Bronchial epithelial cell (primary cell): Measurements from ENCODE around the gene ZNF484. TPM values are rescaled to one million over a fixed set of nuclear protein-coding genes. Genes with fewer than 3 reads are reported as not detected.
"Not testable (repeated sequence)": the region's sequence is repeated elsewhere in the genome, so short reads cannot be mapped to it uniquely, and the experiment has no call there.

Experiments
- DNase-seq: peaks from one replicate; pipeline ENCODE4 v3.0.0-alpha.2; 2010; ENCODE audit warnings: low read depth
- FAIRE-seq: peaks from 2 replicates; lab custom pipeline; 2011; peaks lifted over from hg19 to GRCh38; lab: Jason Lieb, UNC
- H3K27me3 ChIP-seq: 2 replicates; pipeline ENCODE4 v1.5.1; 2011; ENCODE audit warnings: low read length; ENCODE audit not compliant: control insufficient read depth, insufficient read depth
- H3K36me3 ChIP-seq: 2 replicates; pipeline ENCODE4 v1.5.1; 2011; ENCODE audit warnings: low read length; ENCODE audit not compliant: control insufficient read depth, insufficient read depth
- H3K4me3 ChIP-seq: 2 replicates; pipeline ENCODE4 v1.5.1; 2011; ENCODE audit warnings: mild to moderate bottlenecking, low read depth, low read length, control low read depth
- total RNA-seq: library from RNA; depleted of rRNA; stranded (reverse); fragments of >200 nt; gene quantifications from 2 replicates; pipeline ENCODE4 v1.2.1, GENCODE V29; 2014
- TF ChIP-seq, protein P1 (sequence below): IDR thresholded peaks from 2 replicates; pipeline ENCODE4 v1.5.1; 2011; ENCODE audit warnings: mild to moderate bottlenecking, moderate library complexity, low read length, control low read depth, inconsistent platforms; ENCODE audit not compliant: insufficient read depth, severe bottlenecking

Gene ZNF484
- total RNA-seq, 1 donor from 2014 or later: 9.2 TPM

DNA sequence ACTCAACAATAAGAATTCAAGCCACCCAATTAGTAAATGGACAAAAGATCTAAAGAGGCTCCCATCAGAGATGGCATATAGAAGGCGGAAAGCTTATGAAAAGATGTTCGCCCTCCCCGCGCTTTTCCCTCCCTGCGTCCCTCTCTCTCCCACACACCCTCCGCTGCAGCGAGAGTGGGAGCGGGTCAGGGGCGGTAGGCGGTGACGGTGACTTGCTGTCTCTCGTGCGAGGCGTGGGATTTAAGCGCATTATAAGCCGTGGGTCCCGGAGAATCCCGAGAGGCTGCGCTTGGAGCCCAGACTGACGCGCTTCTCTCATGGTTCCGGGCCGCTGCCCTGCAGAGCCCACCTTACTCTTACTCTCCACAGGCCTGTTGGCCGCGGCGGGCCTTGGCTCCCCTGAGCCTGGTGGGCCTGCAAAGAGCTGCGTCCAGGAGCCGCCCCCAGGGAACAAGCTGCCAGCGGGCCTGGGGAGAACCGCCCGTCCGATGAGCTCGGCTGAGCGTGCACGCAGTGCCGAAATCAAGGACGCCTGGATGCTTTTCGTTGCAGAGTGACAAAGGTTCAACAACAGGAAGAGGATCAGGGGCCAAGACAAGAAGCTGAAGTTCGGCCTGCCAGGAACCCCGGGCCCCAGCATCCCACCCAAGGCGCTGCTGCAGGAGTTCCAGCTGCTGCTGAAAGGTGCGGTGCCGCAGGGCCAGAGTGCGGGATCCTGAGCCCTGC, 70.6 kb downstream of the ZNF484 start:
- no peak for DNase-seq
- FAIRE-seq: no peak
- H3K36me3 ChIP-seq: no peaks in the 10 kb centered on the region
- H3K4me3 ChIP-seq: no peak overlapping the region
- H3K27me3 ChIP-seq: peaks cover 40% of the 10 kb centered on the region
- TF ChIP-seq, protein P1, sequence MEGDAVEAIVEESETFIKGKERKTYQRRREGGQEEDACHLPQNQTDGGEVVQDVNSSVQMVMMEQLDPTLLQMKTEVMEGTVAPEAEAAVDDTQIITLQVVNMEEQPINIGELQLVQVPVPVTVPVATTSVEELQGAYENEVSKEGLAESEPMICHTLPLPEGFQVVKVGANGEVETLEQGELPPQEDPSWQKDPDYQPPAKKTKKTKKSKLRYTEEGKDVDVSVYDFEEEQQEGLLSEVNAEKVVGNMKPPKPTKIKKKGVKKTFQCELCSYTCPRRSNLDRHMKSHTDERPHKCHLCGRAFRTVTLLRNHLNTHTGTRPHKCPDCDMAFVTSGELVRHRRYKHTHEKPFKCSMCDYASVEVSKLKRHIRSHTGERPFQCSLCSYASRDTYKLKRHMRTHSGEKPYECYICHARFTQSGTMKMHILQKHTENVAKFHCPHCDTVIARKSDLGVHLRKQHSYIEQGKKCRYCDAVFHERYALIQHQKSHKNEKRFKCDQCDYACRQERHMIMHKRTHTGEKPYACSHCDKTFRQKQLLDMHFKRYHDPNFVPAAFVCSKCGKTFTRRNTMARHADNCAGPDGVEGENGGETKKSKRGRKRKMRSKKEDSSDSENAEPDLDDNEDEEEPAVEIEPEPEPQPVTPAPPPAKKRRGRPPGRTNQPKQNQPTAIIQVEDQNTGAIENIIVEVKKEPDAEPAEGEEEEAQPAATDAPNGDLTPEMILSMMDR: no peak

DNA sequence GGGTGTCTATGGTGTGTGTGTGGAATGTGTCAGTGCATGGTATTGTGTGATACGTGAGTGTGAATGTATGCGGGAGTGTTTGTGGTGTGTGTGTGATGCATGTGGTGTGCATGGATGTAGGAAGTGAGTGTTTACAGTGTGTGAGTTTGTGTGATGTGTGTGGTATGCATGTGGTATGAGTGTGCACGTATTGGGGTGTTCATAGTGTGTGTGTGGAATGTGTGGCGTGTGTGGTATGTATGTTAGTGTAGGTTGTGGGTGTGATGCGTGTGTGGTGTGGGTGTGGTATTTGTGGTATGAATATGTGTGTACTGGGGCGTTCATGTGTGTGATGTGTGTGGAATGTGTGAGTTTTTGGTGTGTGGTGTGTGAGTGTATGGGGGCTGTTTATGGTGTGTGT, 73.1 kb downstream of the ZNF484 start:
- H3K27me3 ChIP-seq: peaks cover 30% of the 10 kb centered on the region
- FAIRE-seq (peak; percentile 47), DNase-seq (no peak)
- H3K36me3 ChIP-seq: no peaks in the 10 kb centered on the region
- no peak overlapping the region for H3K4me3 ChIP-seq
- TF ChIP-seq, protein P1: no peak

DNA sequence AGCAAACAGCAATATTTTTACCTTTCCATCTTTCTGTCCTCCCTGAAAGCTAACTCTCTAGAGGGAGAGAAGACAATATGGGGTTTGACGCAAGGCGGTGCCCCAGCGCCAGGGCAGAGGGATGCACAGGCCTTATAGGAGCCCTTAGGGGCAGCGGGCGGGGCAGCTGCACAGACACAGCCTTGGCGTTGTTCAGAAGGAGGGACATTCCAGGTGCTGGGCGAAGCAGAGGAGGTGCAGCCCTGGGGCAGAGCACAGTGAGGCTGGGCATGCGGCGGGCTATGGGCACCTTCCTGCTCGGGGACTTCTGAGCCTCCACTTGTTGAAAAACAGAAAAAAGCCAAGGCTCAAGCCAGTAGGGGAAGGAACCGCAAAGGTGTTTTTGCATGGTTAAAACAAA, 79.5 kb downstream of the ZNF484 start:
- H3K27me3 ChIP-seq: no peaks in the 10 kb centered on the region
- TF ChIP-seq, protein P1: no peak
- FAIRE-seq (no peak), DNase-seq (no peak)
- H3K4me3 ChIP-seq: no peak overlapping the region
- no peaks in the 10 kb centered on the region for H3K36me3 ChIP-seq

DNA sequence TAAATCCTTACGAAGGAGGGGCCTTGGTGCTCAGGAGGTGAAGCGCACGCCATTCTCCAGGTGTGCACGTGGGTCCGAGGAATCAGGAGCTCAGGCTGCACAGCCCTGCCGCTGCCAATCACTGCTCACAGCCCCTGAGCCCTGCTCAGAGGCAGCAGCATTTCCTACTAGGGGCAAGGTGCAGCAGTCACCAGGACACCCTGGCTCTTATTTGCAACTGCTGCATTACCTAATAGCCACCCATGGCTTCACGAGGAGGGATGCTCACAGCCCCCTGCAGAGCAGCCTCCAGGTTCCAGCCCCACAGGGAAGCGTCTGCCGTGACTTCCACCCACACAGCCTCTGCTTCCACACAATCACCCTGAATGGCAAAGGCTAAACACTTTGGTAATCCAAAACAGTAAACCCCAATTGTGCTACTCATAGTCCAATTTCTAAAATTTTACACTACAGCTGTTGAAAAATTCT, 81.5 kb downstream of the ZNF484 start:
- not testable (repeated sequence) for DNase-seq, FAIRE-seq, H3K36me3 ChIP-seq, H3K4me3 ChIP-seq, H3K27me3 ChIP-seq

DNA sequence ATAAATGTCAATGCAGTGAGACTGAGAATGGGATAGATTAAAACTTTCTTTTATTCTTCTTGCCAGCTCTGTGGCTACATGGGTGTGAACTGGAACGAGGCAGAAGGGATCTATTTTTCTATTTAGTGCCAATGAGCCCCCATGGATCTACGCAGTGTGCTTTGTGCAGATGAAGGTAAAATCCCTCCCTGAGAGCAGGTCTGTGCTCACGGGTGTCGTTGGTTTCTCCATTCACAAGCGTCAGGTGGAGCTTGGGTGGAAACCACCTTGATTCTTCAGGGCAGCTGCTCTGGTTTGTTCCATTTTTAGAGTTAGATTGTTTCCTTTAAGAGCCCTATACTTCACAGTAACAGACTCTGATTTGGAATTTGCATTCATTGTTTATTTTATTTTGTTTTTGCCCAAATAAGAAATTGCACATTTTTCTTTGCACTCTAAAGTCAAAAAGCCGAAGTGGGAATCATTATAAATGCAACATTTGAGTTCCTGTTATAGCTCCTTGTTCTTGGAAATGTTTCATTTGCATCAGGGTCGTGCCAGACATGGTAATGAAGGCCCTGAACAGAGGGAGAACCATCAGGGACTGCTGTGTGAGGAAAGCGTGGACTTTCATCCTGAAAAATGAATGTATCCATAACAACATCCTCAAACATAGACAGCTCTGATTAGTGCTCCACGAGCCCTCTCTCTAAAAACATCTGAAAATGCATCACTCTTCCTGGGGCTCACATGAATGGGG, 82.1 kb downstream of the ZNF484 start:
- FAIRE-seq (no peak), DNase-seq (no peak)
- TF ChIP-seq, protein P1: no peak
- Histone ChIP-seq H3K27me3 (no peaks in the 10 kb centered on the region), H3K4me3 (no peak overlapping the region), H3K36me3 (no peaks in the 10 kb centered on the region)

Other genes starting within 250 kb of the ZNF484 start
- gene IPPK, start 207.9 kb downstream of the ZNF484 start, total RNA-seq: 27.6 and 38.8 TPM in 2 replicates
- 92.7 and 138 TPM in 2 replicates for gene BICD2, start 113.2 kb downstream of the ZNF484 start, total RNA-seq
- gene FGD3, start 69.5 kb upstream of the ZNF484 start, total RNA-seq: 0.26 and 1.0 TPM in 2 replicates
- gene SUSD3, start 180.7 kb upstream of the ZNF484 start, total RNA-seq: 0.26 TPM in 1 of 2 replicates, not detected in the other
- gene CARD19, start 218.2 kb upstream of the ZNF484 start, total RNA-seq: 43.4 and 47.9 TPM in 2 replicates